Measurements from ENCODE around the gene SHCBP1. TPM values are rescaled to one million over a fixed set of nuclear protein-coding genes. Genes with fewer than 3 reads are reported as not detected.

SHCBP1 gene
- total and polyA plus RNA-seq, 8 donors, result 5.6 to 18.1 (median 10.8) TPM

- DNase-seq (peak in 1 of 4 donors; percentile 67), ATAC-seq (no peak)
- no peak overlapping the region for H3K4me3 ChIP-seq
- H3K27ac ChIP-seq, result no peak overlapping the region
- no peaks in the 10 kb centered on the region for H3K9me3 ChIP-seq
- H3K36me3 ChIP-seq, result no peaks in the 10 kb centered on the region
- peaks cover 0 to 13% of the 10 kb centered on the region in 2 donors for H3K27me3 ChIP-seq
- intact Hi-C loops (cut with DNase I), result no loop called here
- TF ChIP-seq CTCF (IDR thresholded peaks at IDR 0.05), result no peak
- no peaks in the 10 kb centered on the region for H3K4me1 ChIP-seq
Measured at GRCh38 chr16:46569231-46569735, 51.9 kb downstream of the SHCBP1 start.

- Histone ChIP-seq H3K9me3 (no peaks in the 10 kb centered on the region), H3K27me3 (peaks cover 0 to 10% of the 10 kb centered on the region in 2 donors), H3K4me3 (no peak overlapping the region), H3K27ac (no peak overlapping the region), H3K4me1 (no peaks in the 10 kb centered on the region), H3K36me3 (no peaks in the 10 kb centered on the region)
- no peak for TF ChIP-seq CTCF (IDR thresholded peaks at IDR 0.05)
- DNase-seq (peak in 1 of 4 donors; percentile 74), ATAC-seq (no peak)
- intact Hi-C loops (cut with DNase I), result no loop called here
Measured at GRCh38 chr16:46568472-46569230, 52.5 kb downstream of the SHCBP1 start.

- Histone ChIP-seq H3K4me3 (no peak overlapping the region), H3K4me1 (no peaks in the 10 kb centered on the region), H3K36me3 (no peaks in the 10 kb centered on the region), H3K27ac (no peak overlapping the region), H3K27me3 (peaks cover 0 to 5% of the 10 kb centered on the region in 2 donors), H3K9me3 (no peaks in the 10 kb centered on the region)
- DNase-seq (no peak), ATAC-seq (no peak)
- no peak for TF ChIP-seq CTCF (IDR thresholded peaks at IDR 0.05)
- intact Hi-C loops (cut with DNase I), result no loop called here
Measured at GRCh38 chr16:46562979-46563378, 58.2 kb downstream of the SHCBP1 start.

- TF ChIP-seq CTCF (IDR thresholded peaks at IDR 0.05), result no peak
- no peaks in the 10 kb centered on the region for H3K9me3 ChIP-seq
- intact Hi-C loops (cut with DNase I), result no loop called here
- no peaks in the 10 kb centered on the region for H3K4me1 ChIP-seq
- H3K36me3 ChIP-seq, result no peaks in the 10 kb centered on the region
- ATAC-seq, result no peak
- H3K27me3 ChIP-seq, result peaks cover 0 to 12% of the 10 kb centered on the region in 2 donors
- no peak for DNase-seq
- no peak overlapping the region for H3K27ac ChIP-seq
- H3K4me3 ChIP-seq, result no peak overlapping the region
Measured at GRCh38 chr16:46558018-46558417, 63.2 kb downstream of the SHCBP1 start.

- ATAC-seq (no peak), DNase-seq (no peak)
- peaks cover 0 to 15% of the 10 kb centered on the region in 2 donors for H3K27me3 ChIP-seq
- H3K36me3 ChIP-seq, result no peaks in the 10 kb centered on the region
- no peaks in the 10 kb centered on the region for H3K9me3 ChIP-seq
- intact Hi-C loops (cut with DNase I), result no loop called here
- no peak overlapping the region for H3K27ac ChIP-seq
- TF ChIP-seq CTCF (IDR thresholded peaks at IDR 0.05), result no peak
- H3K4me1 ChIP-seq, result no peaks in the 10 kb centered on the region
- H3K4me3 ChIP-seq, result no peak overlapping the region
Measured at GRCh38 chr16:46555951-46556350, 65.2 kb downstream of the SHCBP1 start.
